ENCODE results near the gene IL1RAP. TPM values are rescaled to one million over a fixed set of nuclear protein-coding genes. Genes with fewer than 3 reads are reported as not detected.

The IL1RAP gene
- total RNA-seq, 1 donor from 2014 or later, result 26.0 TPM

- TF ChIP-seq POLR2A (IDR thresholded peaks at IDR 0.05) (no peak), CTCF (IDR thresholded peaks at IDR 0.05) (no peak), POLR2AphosphoS5 (IDR thresholded peaks at IDR 0.05; ENCODE audit: insufficient read depth in 1 of 2, low read depth in 1 of 2) (no peak)
- intact Hi-C loops (cut with DNase I), result no loop called here
- Histone ChIP-seq H3K4me1 (peaks cover 18% of the 10 kb centered on the region), H3K4me3 (no peak overlapping the region), H3K36me3 (no peaks in the 10 kb centered on the region), H3K9me3 (no peaks in the 10 kb centered on the region), H3K27ac (no peak overlapping the region), H3K27me3 (no peaks in the 10 kb centered on the region)
- no peak for DNase-seq (ENCODE audit: extremely low spot score in 2 of 2)
These were observed 6.0 kb downstream of the IL1RAP start for GRCh38 chr3:190519886-190520285.

DNA sequence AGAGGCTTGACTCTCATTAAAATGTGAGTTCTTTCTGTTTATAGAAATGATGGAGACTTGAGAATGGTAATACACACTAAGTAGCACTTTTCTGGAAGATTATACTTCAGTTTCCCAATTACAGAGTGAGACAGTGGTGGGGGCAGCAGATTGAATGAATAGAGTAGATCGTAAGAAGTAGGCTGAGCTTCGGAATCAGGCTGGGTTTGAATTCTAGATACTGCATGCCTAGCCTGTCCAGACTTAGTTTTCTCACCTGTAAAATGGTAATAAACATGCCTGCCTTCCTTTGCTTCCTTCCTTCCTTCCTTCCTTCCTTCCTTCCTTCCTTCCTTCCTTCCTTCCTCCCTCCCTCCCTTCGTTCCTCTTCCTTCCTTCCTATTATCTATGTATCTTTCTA lies 8.1 kb downstream of the IL1RAP start:
- no peak for DNase-seq (ENCODE audit: extremely low spot score in 2 of 2)
- Histone ChIP-seq H3K36me3 (no peaks in the 10 kb centered on the region), H3K4me3 (no peak overlapping the region), H3K9me3 (no peaks in the 10 kb centered on the region), H3K27ac (no peak overlapping the region), H3K4me1 (peaks cover 8% of the 10 kb centered on the region), H3K27me3 (no peaks in the 10 kb centered on the region)
- intact Hi-C loops (cut with DNase I), result no loop called here
- no peak for TF ChIP-seq CTCF (IDR thresholded peaks at IDR 0.05)
- no peak for TF ChIP-seq POLR2AphosphoS5 (IDR thresholded peaks at IDR 0.05; ENCODE audit: insufficient read depth in 1 of 2, low read depth in 1 of 2)
- no peak for TF ChIP-seq POLR2A (IDR thresholded peaks at IDR 0.05)

- TF ChIP-seq CTCF (IDR thresholded peaks at IDR 0.05) (no peak), POLR2A (IDR thresholded peaks at IDR 0.05) (no peak), POLR2AphosphoS5 (IDR thresholded peaks at IDR 0.05; ENCODE audit: insufficient read depth in 1 of 2, low read depth in 1 of 2) (no peak)
- Histone ChIP-seq H3K9me3 (no peaks in the 10 kb centered on the region), H3K27me3 (no peaks in the 10 kb centered on the region), H3K27ac (no peak overlapping the region), H3K36me3 (no peaks in the 10 kb centered on the region), H3K4me3 (no peak overlapping the region), H3K4me1 (peaks cover 7% of the 10 kb centered on the region)
- no peak for DNase-seq (ENCODE audit: extremely low spot score in 2 of 2)
- intact Hi-C loops (cut with DNase I), result no loop called here
These were observed 8.8 kb downstream of the IL1RAP start for GRCh38 chr3:190522621-190523222.

DNA sequence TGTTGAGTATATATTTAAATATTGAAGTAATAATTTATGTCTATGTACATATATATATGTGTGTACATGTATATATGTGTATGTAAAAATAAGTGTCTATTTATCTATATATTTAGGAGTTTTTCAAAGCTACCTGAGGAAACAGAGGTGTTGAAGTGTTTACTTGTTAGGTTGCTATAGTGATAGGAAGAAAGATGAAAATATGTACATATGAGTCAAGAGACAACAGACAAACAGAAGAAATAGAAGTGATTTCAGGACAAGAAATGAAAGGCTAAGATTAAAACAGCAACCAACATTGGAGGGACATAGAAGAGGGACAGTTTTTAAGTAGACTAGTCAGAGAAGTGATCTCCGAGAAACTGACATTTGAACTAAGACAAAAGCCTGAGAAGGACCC lies 11.1 kb downstream of the IL1RAP start:
- no peaks in the 10 kb centered on the region for H3K36me3 ChIP-seq
- no peaks in the 10 kb centered on the region for H3K27me3 ChIP-seq
- H3K4me3 ChIP-seq, result no peak overlapping the region
- DNase-seq (ENCODE audit: extremely low spot score in 2 of 2), result no peak
- H3K27ac ChIP-seq, result no peak overlapping the region
- H3K4me1 ChIP-seq, result peaks cover 7% of the 10 kb centered on the region
- no peak for TF ChIP-seq POLR2AphosphoS5 (IDR thresholded peaks at IDR 0.05; ENCODE audit: insufficient read depth in 1 of 2, low read depth in 1 of 2)
- no peak for TF ChIP-seq CTCF (IDR thresholded peaks at IDR 0.05)
- TF ChIP-seq POLR2A (IDR thresholded peaks at IDR 0.05), result no peak
- intact Hi-C loops (cut with DNase I), result no loop called here
- no peaks in the 10 kb centered on the region for H3K9me3 ChIP-seq

DNA sequence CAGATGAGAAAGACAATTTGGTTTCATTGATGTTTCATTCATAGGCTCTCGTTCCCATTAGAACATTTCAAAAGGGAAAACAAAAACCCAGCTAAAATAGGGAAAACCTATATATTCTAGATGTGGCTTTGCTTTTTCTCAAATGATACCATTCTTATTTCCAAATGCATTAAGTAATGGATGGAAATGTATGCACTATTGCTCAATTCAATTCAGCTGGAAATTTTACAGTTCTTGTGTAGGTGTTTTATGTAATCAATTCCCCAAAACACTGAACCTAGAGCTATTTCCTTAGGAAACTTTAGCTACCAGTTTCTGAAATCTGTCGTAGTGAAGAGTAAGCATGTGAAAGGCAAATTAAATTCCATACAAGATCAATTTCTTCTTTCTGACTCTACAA lies 11.7 kb downstream of the IL1RAP start:
- Histone ChIP-seq H3K27ac (no peak overlapping the region), H3K27me3 (no peaks in the 10 kb centered on the region), H3K9me3 (no peaks in the 10 kb centered on the region), H3K4me3 (no peak overlapping the region), H3K36me3 (no peaks in the 10 kb centered on the region), H3K4me1 (peaks cover 12% of the 10 kb centered on the region)
- DNase-seq (ENCODE audit: extremely low spot score in 2 of 2), result no peak
- TF ChIP-seq POLR2A (IDR thresholded peaks at IDR 0.05) (no peak), CTCF (IDR thresholded peaks at IDR 0.05) (no peak), POLR2AphosphoS5 (IDR thresholded peaks at IDR 0.05; ENCODE audit: insufficient read depth in 1 of 2, low read depth in 1 of 2) (no peak)
- intact Hi-C loops (cut with DNase I), result no loop called here

Data from vagina (tissue), 2 donors.